ENCODE measurements around the gene TEAD2. TPM values are rescaled to one million over a fixed set of nuclear protein-coding genes. Genes with fewer than 3 reads are reported as not detected.

The TEAD2 gene
- total RNA-seq, 1 donor from 2014 or later: 5.3 TPM

DNA sequence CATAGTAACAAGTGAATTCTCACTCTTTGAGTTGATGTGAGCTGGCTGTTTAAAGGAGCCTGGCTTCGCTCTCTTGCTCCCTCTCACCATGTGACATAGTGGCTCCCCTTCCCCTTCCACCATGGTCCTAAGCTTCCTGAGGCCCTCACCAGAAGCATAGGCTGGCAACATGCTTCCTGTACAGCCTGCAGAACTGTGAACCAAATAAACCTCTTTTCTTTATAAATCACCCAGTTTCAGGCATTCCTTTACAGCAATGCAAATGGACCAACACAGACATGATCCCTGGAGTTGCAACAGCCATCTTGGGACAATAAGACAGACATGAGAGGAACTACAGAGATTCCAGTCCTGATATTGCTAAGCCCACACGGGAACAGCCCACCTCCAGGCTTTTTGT lies 12.6 kb downstream of the TEAD2 start:
- FAIRE-seq: no peak
- no peak for DNase-seq (ENCODE audit: low spot score in 2 of 2)

DNA sequence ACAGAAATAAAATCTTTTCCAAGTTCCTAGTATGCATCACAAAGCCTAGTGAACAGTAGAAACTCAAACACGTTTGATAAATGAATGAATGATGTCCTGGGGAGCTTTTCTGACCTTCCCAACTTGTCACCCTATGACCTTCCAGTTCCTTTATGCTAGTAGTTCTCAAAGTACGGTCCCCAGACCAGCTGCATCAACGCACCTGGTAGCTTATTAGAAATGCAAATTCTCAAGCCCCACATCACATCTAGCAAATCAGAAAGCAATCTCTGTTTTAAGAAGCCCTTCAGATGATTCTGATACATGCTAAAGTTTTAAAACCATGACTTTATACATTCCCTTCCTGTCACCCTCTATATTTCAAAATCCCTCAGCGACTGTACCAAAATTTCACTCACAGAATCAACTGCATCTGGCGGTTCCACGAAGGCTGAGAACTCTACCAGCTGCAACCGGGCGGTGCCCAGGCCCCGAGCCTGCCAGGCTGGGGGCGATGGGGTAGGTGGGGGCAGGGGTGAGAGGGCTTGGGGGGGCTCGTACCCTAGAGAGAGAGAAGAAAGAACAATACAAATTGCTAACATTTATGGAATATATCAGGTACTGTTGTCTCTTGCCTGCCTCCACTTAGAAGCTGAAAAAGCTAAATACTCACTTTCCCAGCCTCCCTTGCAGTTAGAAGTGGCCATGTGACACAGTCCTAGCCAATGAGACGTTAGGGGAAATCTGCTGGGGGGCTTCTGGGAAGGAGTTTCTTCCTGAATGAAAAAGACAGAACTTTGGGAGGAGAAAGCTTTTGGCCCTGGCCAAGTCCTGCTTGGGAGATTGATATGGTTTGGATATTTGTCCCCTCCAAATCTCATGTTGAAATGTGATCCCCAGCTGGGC lies 13.7 kb downstream of the TEAD2 start:
- DNase-seq (ENCODE audit: low spot score in 2 of 2) (no peak), FAIRE-seq (no peak)

GRCh38 chr19:49347835-49348234 lies 14.4 kb downstream of the TEAD2 start:
- FAIRE-seq: no peak
- DNase-seq (ENCODE audit: low spot score in 2 of 2): peak in 1 of 2 donors; percentile 51

GRCh38 chr19:49347191-49347590 lies 15.0 kb downstream of the TEAD2 start:
- FAIRE-seq (no peak), DNase-seq (ENCODE audit: low spot score in 2 of 2) (no peak)

DNA sequence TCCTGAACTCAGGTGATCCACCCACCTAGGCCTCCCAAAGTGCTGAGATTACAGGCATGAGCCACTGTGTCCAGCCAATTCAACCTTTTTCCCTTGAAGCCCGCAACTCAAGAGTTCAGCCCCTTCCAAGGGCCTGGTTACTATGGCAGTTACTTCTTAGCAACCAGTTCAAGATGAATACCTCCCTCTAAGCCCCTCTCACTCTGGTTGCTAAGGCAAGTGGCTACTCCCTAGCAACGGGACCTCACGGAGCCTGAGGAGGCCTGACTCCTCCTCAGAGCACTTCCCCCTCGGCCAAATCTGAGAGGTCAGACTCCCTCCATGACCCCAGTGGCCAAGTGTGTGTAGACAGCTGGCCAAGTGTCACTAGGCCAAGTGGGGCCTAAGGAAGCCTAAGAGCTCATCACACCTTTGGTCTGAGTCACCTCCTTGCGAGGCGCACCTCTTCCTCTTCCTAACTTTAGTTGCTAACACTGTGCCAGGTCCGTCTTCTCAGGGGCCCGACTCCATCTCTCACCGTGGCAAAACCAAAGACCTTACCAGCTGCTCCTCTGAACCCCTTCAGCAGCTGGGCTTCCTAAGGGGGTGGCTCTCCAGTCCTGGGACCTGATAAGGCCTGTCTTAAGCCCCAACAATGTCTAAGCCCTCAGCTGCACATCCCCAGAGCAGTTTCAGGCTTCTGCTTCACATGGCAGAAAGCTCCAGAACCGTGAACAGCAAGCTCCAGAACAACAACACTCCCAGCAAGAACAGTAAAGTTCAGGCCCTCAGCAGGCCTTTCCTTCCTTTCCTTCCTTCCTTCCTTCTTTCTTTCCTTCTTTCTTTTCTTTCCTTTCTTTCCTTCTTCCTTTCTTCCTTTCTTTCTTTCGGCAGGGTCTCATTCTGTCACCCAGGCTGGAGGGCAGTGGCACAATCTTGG lies 17.5 kb downstream of the TEAD2 start:
- DNase-seq (ENCODE audit: low spot score in 2 of 2): no peak
- FAIRE-seq: no peak

- FAIRE-seq (no peak), DNase-seq (ENCODE audit: low spot score in 2 of 2) (no peak)
Measured at GRCh38 chr19:49343123-49343522, 19.1 kb downstream of the TEAD2 start.

DNA sequence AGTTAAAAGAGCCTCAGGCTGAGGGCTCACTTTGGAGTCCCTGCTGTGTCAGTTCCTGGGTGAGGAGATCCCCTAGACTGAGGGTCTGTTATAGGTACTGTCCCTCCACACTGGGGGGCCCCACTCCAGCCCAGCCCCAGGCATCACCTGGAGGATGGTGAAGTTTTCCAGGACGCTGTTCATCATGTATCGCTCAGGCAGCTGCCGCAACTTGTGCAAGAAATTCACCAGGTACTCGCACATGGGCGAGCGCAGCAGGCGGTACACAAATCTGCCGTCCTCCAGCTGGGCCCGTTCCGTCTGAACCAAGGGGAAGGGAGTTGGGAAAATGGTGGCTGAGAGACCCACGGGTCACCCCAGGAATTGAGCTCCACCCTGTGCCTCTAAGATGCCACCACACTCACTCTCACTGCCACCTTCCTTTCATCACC lies 19.9 kb downstream of the TEAD2 start:
- no peak for FAIRE-seq
- no peak for DNase-seq (ENCODE audit: low spot score in 2 of 2)

- DNase-seq (ENCODE audit: low spot score in 2 of 2) (no peak), FAIRE-seq (no peak)
Measured at GRCh38 chr19:49340865-49341718, 21.1 kb downstream of the TEAD2 start.

DNA sequence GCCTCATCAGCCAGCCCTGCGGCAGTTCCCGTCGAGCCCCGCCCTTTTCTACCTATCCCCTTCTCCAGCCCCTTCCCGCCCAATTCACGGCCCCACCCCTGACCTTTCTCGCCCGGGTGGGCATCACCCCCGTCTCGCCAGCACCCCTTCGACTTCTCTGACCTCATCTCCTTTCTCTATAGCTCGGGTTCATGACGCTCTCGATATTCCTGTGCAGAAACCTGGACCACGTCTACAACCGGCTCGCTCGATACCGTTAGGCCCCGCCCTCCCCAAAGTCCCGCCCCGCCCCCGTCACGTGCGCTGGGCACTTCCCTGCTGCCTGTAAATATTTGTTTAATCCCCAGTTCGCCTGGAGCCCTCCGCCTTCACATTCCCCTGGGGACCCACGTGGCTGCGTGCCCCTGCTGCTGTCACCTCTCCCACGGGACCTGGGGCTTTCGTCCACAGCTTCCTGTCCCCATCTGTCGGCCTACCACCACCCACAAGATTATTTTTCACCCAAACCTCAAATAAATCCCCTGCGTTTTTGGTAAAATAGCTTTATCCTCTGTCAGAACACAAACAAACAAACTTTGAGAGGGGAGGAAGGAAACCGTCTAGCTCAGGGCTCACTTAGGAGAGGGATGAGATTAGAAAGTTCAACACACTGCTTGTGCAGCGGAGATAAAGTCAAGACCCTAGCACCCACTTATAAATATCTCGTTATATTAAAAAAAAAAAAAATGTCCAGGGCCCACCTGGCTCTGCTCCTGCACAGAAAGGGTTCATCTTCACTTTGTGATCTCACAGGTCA lies 21.9 kb downstream of the TEAD2 start:
- DNase-seq (ENCODE audit: low spot score in 2 of 2) (peak in 1 of 2 donors; percentile 74), FAIRE-seq (no peak)

GRCh38 chr19:49339301-49340068 lies 22.7 kb downstream of the TEAD2 start:
- FAIRE-seq (no peak), DNase-seq (ENCODE audit: low spot score in 2 of 2) (peak; percentile 82 to 97)

GRCh38 chr19:49338691-49339300 lies 23.4 kb downstream of the TEAD2 start:
- DNase-seq (ENCODE audit: low spot score in 2 of 2): peak in 1 of 2 donors; percentile 67
- no peak for FAIRE-seq

- DNase-seq (ENCODE audit: low spot score in 2 of 2): no peak
- FAIRE-seq: no peak
Measured at GRCh38 chr19:49338023-49338677, 24.1 kb downstream of the TEAD2 start.

- FAIRE-seq: no peak
- DNase-seq (ENCODE audit: low spot score in 2 of 2): no peak
Measured at GRCh38 chr19:49337267-49338022, 24.8 kb downstream of the TEAD2 start.

- DNase-seq (ENCODE audit: low spot score in 2 of 2) (no peak), FAIRE-seq (no peak)
Measured at GRCh38 chr19:49336482-49337266, 25.5 kb downstream of the TEAD2 start.

DNA sequence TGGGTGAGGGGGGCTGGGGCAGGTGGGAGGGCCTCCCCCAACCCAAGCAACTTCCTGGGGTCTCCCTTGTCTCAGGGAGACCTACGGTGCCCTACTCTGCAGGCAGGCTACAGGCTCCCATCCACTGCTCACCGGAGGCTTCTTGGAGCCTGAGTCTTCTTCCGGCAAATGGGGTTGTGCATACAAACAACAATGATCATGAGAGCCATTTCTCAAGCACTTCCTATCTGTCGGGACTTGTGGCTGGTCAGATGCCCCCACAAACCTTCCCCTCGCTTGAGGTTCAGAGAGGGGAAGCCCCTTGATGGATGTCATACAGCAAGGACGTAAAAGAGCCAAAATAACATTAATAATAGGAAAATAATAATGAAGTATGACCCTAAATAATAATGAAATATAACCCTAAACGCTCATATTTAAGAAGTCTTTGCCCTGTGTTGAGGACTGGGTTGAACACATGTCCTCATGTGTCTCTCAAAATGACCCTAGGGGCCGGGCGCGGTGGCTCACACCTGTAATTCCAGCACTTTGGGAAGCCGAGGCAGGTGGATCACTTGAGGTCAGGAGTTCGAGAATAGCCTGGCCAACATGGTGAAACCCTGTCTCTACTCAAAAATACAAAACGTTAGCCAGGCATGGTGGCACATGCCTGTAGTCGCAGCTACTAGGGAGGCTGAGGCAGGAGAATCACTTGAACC lies 26.3 kb downstream of the TEAD2 start:
- DNase-seq (ENCODE audit: low spot score in 2 of 2): no peak
- FAIRE-seq: no peak

Measured in frontal cortex (tissue), 4 donors.